Measurements from ENCODE around the gene ITPR2.

- TF ChIP-seq MAX (IDR thresholded peaks at IDR 0.05) (no peak), GABPA (IDR thresholded peaks at IDR 0.05 in 1 of 2, conservative IDR thresholded peaks at IDR 0.05 in 1 of 2) (no peak), YY1 (IDR thresholded peaks at IDR 0.05) (no peak), CTCF (IDR thresholded peaks at IDR 0.05; ENCODE audit: low read depth, low read length, missing input control) (no peak), RAD21 (IDR thresholded peaks at IDR 0.05) (no peak), JUND (IDR thresholded peaks at IDR 0.05) (no peak), HNF4A (conservative IDR thresholded peaks at IDR 0.05) (no peak)
Measured at GRCh38 chr12:26620907-26621306, 212.1 kb downstream of the ITPR2 start.
